ENCODE data around the gene AHSG.

GRCh38 chr3:186570941-186571643 is 41.8 kb upstream of the AHSG start:
- TF ChIP-seq POLR2AphosphoS5 (IDR thresholded peaks at IDR 0.05) (no peak), POLR2A (IDR thresholded peaks at IDR 0.05) (no peak), CTCF (IDR thresholded peaks at IDR 0.05) (no peak)
